Stimulated activated naive CD8-positive, alpha-beta T cell treated with anti-CD3 and anti-CD28 coated beads, Interleukin-15, Interleukin-2, amounts not matched to agents 100 ng/mL and 50 ng/mL, for 24 hours (primary cell): ENCODE measurements around the gene NOL9.

Source experiments
- H3K27ac Mint-ChIP-seq: one replicate; pipeline ENCODE4 v1.8.0; 2021; ENCODE audit warnings: mild to moderate bottlenecking, mixed read lengths
- H3K27me3 Mint-ChIP-seq: one replicate; pipeline ENCODE4 v1.8.0; 2021; ENCODE audit warnings: mixed read lengths
- H3K36me3 Mint-ChIP-seq: one replicate; pipeline ENCODE4 v1.8.0; 2021; ENCODE audit warnings: low read depth, mixed read lengths
- H3K4me1 Mint-ChIP-seq: one replicate; pipeline ENCODE4 v1.8.0; 2021; ENCODE audit warnings: low read depth, mixed read lengths
- H3K4me3 Mint-ChIP-seq: one replicate; pipeline ENCODE4 v1.8.0; 2021; ENCODE audit warnings: mild to moderate bottlenecking, mixed read lengths
- H3K9me3 Mint-ChIP-seq: one replicate; pipeline ENCODE4 v1.8.0; 2021; ENCODE audit warnings: mixed read lengths

NOL9 gene

DNA sequence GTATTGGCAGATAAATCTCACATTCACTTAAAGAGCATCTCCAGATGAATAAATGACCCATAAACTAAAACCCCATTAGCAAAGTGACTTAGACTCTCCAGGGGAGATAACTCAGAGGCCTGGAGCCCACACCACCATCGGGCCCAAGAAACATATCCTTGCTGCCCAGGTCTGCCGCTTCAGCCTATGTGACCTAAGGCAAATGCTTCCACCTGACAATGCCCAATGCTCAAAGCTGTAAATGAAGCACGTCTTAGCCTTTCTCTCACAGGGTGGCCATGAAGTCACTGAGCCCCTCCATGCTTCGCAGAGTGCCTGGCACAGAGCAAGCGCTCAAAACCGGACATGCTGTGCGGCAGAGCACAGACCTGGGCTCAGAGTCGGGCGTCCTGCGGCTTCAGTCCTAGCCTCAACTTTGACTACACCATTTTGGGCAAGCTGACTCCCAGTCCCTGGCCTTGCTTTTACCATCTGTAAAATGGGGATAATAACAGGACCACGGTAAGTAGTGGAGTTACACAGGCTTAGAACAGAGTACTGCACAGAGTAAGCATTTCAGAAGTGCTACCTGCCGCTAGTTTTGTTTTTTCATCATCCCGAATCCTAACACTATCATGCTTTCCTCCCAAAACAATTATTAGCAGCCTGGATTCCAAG, 23.7 kb downstream of the NOL9 start:
- Mint-ChIP-seq H3K27ac (no peak overlapping the region), H3K36me3 (peaks cover 65% of the 10 kb centered on the region), H3K4me3 (no peak overlapping the region)

DNA sequence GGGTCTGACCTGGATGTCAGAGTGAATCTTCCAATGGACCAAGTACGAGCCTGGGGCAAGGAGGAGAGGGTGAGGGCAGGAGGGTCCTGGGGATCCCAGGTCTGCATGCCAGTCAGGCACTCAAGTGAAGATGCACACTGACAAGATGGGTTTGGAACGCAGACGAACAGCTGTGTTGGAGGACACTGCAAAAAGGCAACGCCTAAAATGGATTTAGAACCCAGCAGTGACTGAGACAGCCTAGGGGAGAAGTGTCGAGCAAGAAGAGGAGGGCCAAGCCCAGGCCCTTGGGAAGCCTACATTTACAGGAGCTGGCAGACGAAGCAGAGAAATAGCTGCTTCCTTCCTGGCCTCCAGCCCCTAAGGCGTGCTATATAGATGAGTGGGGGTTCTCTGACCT, 25.8 kb downstream of the NOL9 start:
- Mint-ChIP-seq H3K9me3 (no peaks in the 10 kb centered on the region), H3K4me3 (no peak overlapping the region), H3K27me3 (no peaks in the 10 kb centered on the region), H3K4me1 (no peaks in the 10 kb centered on the region), H3K27ac (no peak overlapping the region), H3K36me3 (peaks cover 57% of the 10 kb centered on the region)

More for the DNA sequence above, 23.7 kb downstream of the NOL9 start:
- Mint-ChIP-seq H3K27me3 (no peaks in the 10 kb centered on the region), H3K9me3 (no peaks in the 10 kb centered on the region), H3K4me1 (no peaks in the 10 kb centered on the region)

- Mint-ChIP-seq H3K4me1 (no peaks in the 10 kb centered on the region), H3K36me3 (peaks cover 39% of the 10 kb centered on the region), H3K27ac (no peak overlapping the region), H3K4me3 (no peak overlapping the region), H3K9me3 (no peaks in the 10 kb centered on the region), H3K27me3 (no peaks in the 10 kb centered on the region)
These were observed 28.0 kb downstream of the NOL9 start for GRCh38 chr1:6526316-6526715.

- Mint-ChIP-seq H3K4me3 (no peak overlapping the region), H3K27ac (no peak overlapping the region), H3K36me3 (peaks cover 28% of the 10 kb centered on the region)
These were observed 30.7 kb downstream of the NOL9 start for GRCh38 chr1:6523566-6523965.

GRCh38 chr1:6521536-6521935, 32.8 kb downstream of the NOL9 start:
- Mint-ChIP-seq H3K27me3 (no peaks in the 10 kb centered on the region), H3K4me3 (no peak overlapping the region), H3K36me3 (peaks cover 15% of the 10 kb centered on the region), H3K4me1 (no peaks in the 10 kb centered on the region), H3K27ac (no peak overlapping the region), H3K9me3 (no peaks in the 10 kb centered on the region)

More at GRCh38 chr1:6523566-6523965, 30.7 kb downstream of the NOL9 start:
- no peaks in the 10 kb centered on the region for H3K27me3 Mint-ChIP-seq
- no peaks in the 10 kb centered on the region for H3K9me3 Mint-ChIP-seq
- H3K4me1 Mint-ChIP-seq: no peaks in the 10 kb centered on the region

- Mint-ChIP-seq H3K27me3 (no peaks in the 10 kb centered on the region), H3K36me3 (peaks cover 4% of the 10 kb centered on the region), H3K4me3 (no peak overlapping the region), H3K9me3 (no peaks in the 10 kb centered on the region), H3K27ac (no peak overlapping the region), H3K4me1 (no peaks in the 10 kb centered on the region)
These were observed 34.2 kb downstream of the NOL9 start for GRCh38 chr1:6519935-6520671.

DNA sequence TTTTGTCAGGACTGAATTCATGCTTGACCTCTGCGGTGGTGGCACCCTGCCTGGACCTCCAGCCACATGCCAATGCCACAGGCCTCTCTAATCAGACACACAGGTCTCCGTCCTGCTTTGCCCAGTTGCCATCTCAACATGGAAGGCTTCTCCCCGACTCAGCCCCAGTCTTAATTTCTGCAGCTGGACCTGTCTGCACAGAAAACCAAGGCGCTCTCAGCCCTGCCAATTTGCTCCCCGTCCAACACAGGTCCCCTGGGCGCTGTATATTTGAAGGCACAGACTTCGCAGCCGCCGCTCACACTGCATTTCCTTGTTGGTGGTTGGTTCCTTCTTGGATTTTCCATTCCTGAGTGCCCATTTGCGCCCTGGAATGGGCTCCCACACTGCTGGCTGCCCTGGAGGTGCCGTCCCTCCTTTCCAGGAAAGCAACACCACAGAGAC, 34.8 kb downstream of the NOL9 start:
- no peaks in the 10 kb centered on the region for H3K4me1 Mint-ChIP-seq
- no peak overlapping the region for H3K4me3 Mint-ChIP-seq
- H3K9me3 Mint-ChIP-seq: no peaks in the 10 kb centered on the region
- H3K36me3 Mint-ChIP-seq: peaks cover 3% of the 10 kb centered on the region
- no peak overlapping the region for H3K27ac Mint-ChIP-seq
- no peaks in the 10 kb centered on the region for H3K27me3 Mint-ChIP-seq

GRCh38 chr1:6517435-6517851, 36.9 kb downstream of the NOL9 start:
- H3K4me1 Mint-ChIP-seq: no peaks in the 10 kb centered on the region
- H3K36me3 Mint-ChIP-seq: no peaks in the 10 kb centered on the region
- no peak overlapping the region for H3K27ac Mint-ChIP-seq

GRCh38 chr1:6515771-6516170, 38.5 kb downstream of the NOL9 start:
- Mint-ChIP-seq H3K36me3 (no peaks in the 10 kb centered on the region), H3K27me3 (no peaks in the 10 kb centered on the region), H3K4me3 (no peak overlapping the region), H3K9me3 (no peaks in the 10 kb centered on the region), H3K27ac (no peak overlapping the region), H3K4me1 (no peaks in the 10 kb centered on the region)

More at GRCh38 chr1:6517435-6517851, 36.9 kb downstream of the NOL9 start:
- Mint-ChIP-seq H3K9me3 (no peaks in the 10 kb centered on the region), H3K4me3 (no peak overlapping the region), H3K27me3 (no peaks in the 10 kb centered on the region)

DNA sequence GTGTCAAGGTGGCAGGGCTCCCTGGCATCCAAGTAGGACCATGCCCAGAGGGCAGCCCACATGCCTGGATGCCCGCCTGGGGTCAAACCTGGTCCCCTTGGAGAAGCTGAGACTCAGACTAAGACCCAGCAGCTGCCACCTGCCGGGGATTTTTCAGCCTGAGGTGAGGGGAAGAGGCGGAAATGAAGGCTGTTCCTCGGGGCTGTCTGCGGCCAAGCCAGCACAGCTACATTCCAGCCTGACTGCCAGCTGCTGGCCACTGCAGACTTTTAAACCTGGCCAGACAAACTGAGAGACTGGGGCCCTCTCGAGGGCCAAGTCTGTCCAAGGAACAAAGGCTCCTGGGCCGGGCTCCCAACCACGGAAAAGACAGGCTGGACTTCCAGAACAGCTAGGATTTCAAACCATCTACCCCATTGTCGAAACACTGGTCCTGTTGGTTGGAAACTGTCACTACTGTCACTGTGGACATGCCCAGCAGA, 41.0 kb downstream of the NOL9 start:
- no peaks in the 10 kb centered on the region for H3K4me1 Mint-ChIP-seq

GRCh38 chr1:6512908-6513280, 41.4 kb downstream of the NOL9 start:
- H3K36me3 Mint-ChIP-seq: no peaks in the 10 kb centered on the region
- H3K27me3 Mint-ChIP-seq: no peaks in the 10 kb centered on the region
- H3K27ac Mint-ChIP-seq: no peak overlapping the region
- no peak overlapping the region for H3K4me3 Mint-ChIP-seq
- no peaks in the 10 kb centered on the region for H3K4me1 Mint-ChIP-seq
- H3K9me3 Mint-ChIP-seq: no peaks in the 10 kb centered on the region

More for the DNA sequence above, 41.0 kb downstream of the NOL9 start:
- Mint-ChIP-seq H3K27me3 (no peaks in the 10 kb centered on the region), H3K4me3 (no peak overlapping the region), H3K9me3 (no peaks in the 10 kb centered on the region), H3K36me3 (no peaks in the 10 kb centered on the region), H3K27ac (no peak overlapping the region)

GRCh38 chr1:6512245-6512907, 41.9 kb downstream of the NOL9 start:
- Mint-ChIP-seq H3K4me3 (no peak overlapping the region), H3K9me3 (no peaks in the 10 kb centered on the region), H3K36me3 (no peaks in the 10 kb centered on the region), H3K27ac (no peak overlapping the region), H3K27me3 (no peaks in the 10 kb centered on the region), H3K4me1 (no peaks in the 10 kb centered on the region)

DNA sequence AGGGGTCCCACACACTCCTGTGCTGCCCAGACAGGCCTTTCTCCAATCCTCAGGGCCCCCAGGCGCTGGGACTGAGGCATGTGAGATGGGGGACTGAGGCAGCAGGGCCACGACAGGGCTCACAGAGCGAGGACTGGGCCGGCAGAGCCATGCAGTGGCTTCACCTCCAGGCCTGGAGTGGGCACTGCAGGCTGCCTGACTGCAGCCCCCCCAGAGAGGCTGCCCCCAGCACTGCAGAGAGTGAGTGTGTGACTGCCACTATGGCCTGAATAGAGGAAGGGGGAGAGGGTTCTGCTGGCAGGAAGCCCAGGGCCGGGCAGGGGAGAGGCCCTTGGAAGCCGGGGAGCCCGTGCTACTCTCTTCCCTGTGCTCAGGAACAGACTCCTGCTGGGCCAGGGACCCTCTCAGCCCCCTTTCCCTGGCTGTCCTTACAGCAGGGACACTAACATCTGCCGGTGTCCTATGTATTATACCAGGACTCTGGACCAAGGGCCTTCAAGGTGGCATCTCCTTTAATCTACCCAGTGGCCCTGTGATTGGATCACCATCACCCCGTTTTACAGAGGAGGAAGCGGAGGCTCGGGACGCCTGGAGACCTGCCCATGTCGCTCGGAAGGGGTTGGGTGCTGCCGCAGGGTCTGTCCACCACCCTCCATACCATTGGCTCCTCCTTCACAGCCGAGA, 42.6 kb downstream of the NOL9 start:
- no peak overlapping the region for H3K27ac Mint-ChIP-seq
- no peak overlapping the region for H3K4me3 Mint-ChIP-seq
- no peaks in the 10 kb centered on the region for H3K36me3 Mint-ChIP-seq
- no peaks in the 10 kb centered on the region for H3K4me1 Mint-ChIP-seq
- no peaks in the 10 kb centered on the region for H3K9me3 Mint-ChIP-seq
- no peaks in the 10 kb centered on the region for H3K27me3 Mint-ChIP-seq

- H3K4me1 Mint-ChIP-seq: no peaks in the 10 kb centered on the region
- no peaks in the 10 kb centered on the region for H3K27me3 Mint-ChIP-seq
- no peaks in the 10 kb centered on the region for H3K9me3 Mint-ChIP-seq
- no peak overlapping the region for H3K4me3 Mint-ChIP-seq
- no peak overlapping the region for H3K27ac Mint-ChIP-seq
- H3K36me3 Mint-ChIP-seq: no peaks in the 10 kb centered on the region
These were observed 43.3 kb downstream of the NOL9 start for GRCh38 chr1:6511056-6511455.

DNA sequence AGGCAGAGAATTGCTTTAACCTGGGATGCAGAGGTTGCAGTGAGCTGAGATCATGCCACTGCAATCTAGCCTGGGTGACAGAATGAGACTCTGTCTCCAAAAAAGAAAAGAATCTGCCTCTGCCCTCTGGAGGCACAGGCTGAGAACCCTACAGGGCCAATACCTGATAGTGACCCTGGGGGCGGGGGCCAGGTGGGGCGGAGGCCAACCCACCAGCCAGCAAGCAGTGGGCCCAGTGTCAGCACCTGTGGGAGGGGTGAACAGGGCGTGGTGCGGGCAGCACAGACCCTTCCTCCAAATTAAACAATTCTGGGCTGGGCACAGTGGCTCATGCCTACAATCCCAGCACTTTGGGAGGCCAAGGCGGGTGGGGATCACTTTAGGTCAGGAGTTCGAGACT, 43.8 kb downstream of the NOL9 start:
- H3K4me3 Mint-ChIP-seq: no peak overlapping the region
- no peaks in the 10 kb centered on the region for H3K27me3 Mint-ChIP-seq
- H3K36me3 Mint-ChIP-seq: no peaks in the 10 kb centered on the region
- no peaks in the 10 kb centered on the region for H3K4me1 Mint-ChIP-seq
- H3K27ac Mint-ChIP-seq: no peak overlapping the region
- H3K9me3 Mint-ChIP-seq: no peaks in the 10 kb centered on the region
